NB4 (cell line): ENCODE measurements around the gene MAP2K6.

Source experiments
- MAX ChIP-seq: IDR thresholded peaks from 2 replicates; pipeline ENCODE4 v1.6.1; 2011; ENCODE audit warnings: low read depth, low read length
- MYC ChIP-seq: IDR thresholded peaks from 2 replicates; pipeline ENCODE4 v1.6.1; 2011; ENCODE audit warnings: low read depth, low read length
- POLR2A ChIP-seq: IDR thresholded peaks from 2 replicates; pipeline ENCODE4 v1.6.1; 2011; ENCODE audit warnings: mild to moderate bottlenecking; ENCODE audit not compliant: insufficient read length; ENCODE audit errors: extremely low read depth
- TF ChIP-seq, protein P1 (sequence below): IDR thresholded peaks from one replicate; pipeline ENCODE4 v1.5.1; 2012; ENCODE audit warnings: low read depth, low read length

GRCh38 chr17:69555056-69555455, 140.6 kb downstream of the MAP2K6 start:
- TF ChIP-seq, protein P1, sequence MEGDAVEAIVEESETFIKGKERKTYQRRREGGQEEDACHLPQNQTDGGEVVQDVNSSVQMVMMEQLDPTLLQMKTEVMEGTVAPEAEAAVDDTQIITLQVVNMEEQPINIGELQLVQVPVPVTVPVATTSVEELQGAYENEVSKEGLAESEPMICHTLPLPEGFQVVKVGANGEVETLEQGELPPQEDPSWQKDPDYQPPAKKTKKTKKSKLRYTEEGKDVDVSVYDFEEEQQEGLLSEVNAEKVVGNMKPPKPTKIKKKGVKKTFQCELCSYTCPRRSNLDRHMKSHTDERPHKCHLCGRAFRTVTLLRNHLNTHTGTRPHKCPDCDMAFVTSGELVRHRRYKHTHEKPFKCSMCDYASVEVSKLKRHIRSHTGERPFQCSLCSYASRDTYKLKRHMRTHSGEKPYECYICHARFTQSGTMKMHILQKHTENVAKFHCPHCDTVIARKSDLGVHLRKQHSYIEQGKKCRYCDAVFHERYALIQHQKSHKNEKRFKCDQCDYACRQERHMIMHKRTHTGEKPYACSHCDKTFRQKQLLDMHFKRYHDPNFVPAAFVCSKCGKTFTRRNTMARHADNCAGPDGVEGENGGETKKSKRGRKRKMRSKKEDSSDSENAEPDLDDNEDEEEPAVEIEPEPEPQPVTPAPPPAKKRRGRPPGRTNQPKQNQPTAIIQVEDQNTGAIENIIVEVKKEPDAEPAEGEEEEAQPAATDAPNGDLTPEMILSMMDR, result no peak
- TF ChIP-seq POLR2A (no peak), MAX (no peak), MYC (no peak)
